K562 (cell line): ENCODE measurements around the gene CLEC2B.

Experiments
- HDGF ChIP-seq: fragments of 450-650 bp; IDR thresholded peaks from 2 replicates; pipeline ENCODE4 v1.6.1; 2016
- RFX5 ChIP-seq: IDR thresholded peaks from 2 replicates; pipeline ENCODE4 v1.6.1; 2011; ENCODE audit warnings: low read depth, mild to moderate bottlenecking, improper control_type of control experiment, low read length
- SMC3 ChIP-seq: conservative IDR thresholded peaks from 2 replicates; pipeline ENCODE4 v1.6.1; 2011; ENCODE audit warnings: low read depth, low read length, improper control_type of control experiment; ENCODE audit not compliant: insufficient read depth
- SRF ChIP-seq, 2 experiments: fragments of 250-450, 450-650 bp in 1 of 2; sonication (Bioruptor Pico) in 1 of 2; sonication (generic) in 1 of 2; formaldehyde crosslinking; IDR thresholded peaks; 2 replicates each; pipeline versions ENCODE4 v1.5.0 to v1.5.1; 2020 to 2022; ENCODE audit warnings: mild to moderate bottlenecking in 1 of 2, missing genetic modification reagents in 1 of 2
- TF ChIP-seq, protein P1 (sequence below): fragments of 250-450 bp; sonication (Bioruptor Pico); IDR thresholded peaks from 2 replicates; pipeline ENCODE4 v1.5.0; 2020; ENCODE audit warnings: mild to moderate bottlenecking, borderline replicate concordance

DNA sequence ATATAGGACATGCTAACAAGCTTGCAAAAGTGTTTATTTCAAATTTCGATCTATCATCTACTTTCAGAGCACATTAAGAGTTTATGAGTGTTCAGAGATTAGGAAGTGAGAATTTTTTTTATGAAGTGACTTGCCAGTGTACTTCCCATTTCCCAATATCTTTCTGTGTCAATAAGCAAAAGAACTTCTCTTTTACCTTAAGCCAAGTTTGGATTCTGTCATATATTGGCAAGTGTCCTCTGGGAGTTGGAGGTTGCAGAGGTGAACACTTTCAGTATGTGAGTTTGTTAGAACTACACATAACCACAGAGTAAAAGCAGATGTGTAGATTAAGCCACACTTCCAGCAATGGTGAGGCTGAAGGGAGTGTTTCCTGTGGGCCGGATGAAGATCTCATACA lies 58.5 kb downstream of the CLEC2B start:
- no peak for TF ChIP-seq HDGF
- TF ChIP-seq SRF (CRISPR knock-in tag; IDR thresholded peaks at IDR 0.05), result no peak
- TF ChIP-seq, protein P1, sequence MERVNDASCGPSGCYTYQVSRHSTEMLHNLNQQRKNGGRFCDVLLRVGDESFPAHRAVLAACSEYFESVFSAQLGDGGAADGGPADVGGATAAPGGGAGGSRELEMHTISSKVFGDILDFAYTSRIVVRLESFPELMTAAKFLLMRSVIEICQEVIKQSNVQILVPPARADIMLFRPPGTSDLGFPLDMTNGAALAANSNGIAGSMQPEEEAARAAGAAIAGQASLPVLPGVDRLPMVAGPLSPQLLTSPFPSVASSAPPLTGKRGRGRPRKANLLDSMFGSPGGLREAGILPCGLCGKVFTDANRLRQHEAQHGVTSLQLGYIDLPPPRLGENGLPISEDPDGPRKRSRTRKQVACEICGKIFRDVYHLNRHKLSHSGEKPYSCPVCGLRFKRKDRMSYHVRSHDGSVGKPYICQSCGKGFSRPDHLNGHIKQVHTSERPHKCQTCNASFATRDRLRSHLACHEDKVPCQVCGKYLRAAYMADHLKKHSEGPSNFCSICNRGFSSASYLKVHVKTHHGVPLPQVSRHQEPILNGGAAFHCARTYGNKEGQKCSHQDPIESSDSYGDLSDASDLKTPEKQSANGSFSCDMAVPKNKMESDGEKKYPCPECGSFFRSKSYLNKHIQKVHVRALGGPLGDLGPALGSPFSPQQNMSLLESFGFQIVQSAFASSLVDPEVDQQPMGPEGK, result no peak
- TF ChIP-seq RFX5, result no peak
- no peak for TF ChIP-seq SMC3
